Suprapubic skin (tissue), 4 donors: ENCODE results near the gene B3GALT5. TPM values are rescaled to one million over a fixed set of nuclear protein-coding genes. Genes with fewer than 3 reads are reported as not detected.

Source experiments
- DNase-seq, 2 donors: peaks; one replicate each; pipeline ENCODE4 v3.0.0-alpha.2; 2019; ENCODE audit warnings: low spot score in 2 of 2
- H3K27ac ChIP-seq: fragments of 200-600 bp; sonication (generic); one replicate; pipeline ENCODE4 v1.5.1; 2019
- H3K27me3 ChIP-seq: fragments of 200-600 bp; sonication (generic); one replicate; pipeline ENCODE4 v1.5.1; 2019
- H3K36me3 ChIP-seq: fragments of 200-600 bp; sonication (generic); one replicate; pipeline ENCODE4 v1.5.1; 2019
- H3K4me1 ChIP-seq: fragments of 200-600 bp; sonication (generic); one replicate; pipeline ENCODE4 v1.5.1; 2019
- H3K4me3 ChIP-seq: fragments of 200-600 bp; sonication (generic); one replicate; pipeline ENCODE4 v1.5.1; 2019; ENCODE audit warnings: mild to moderate bottlenecking
- H3K9me3 ChIP-seq: fragments of 200-600 bp; sonication (generic); one replicate; pipeline ENCODE4 v1.5.1; 2019
- CTCF ChIP-seq, 2 donors: fragments of 200-600 bp in 1 of 2; fragments of 450-650 bp in 1 of 2; sonication (generic) in 1 of 2; IDR thresholded peaks; one replicate each; pipeline ENCODE4 v1.5.1; 2016 to 2019; ENCODE audit warnings: antibody characterized with exemption in 2 of 2, mild to moderate bottlenecking in 1 of 2, moderate library complexity in 1 of 2
- EP300 ChIP-seq: sonication (generic); formaldehyde crosslinking; IDR thresholded peaks from one replicate; pipeline ENCODE4 v1.6.1; 2017; ENCODE audit warnings: antibody characterized with exemption
- POLR2A ChIP-seq, 2 donors: fragments of 450-650 bp; IDR thresholded peaks; one replicate each; pipeline ENCODE4 v1.6.1; 2017; ENCODE audit warnings: antibody characterized with exemption in 2 of 2, mild to moderate bottlenecking in 2 of 2, moderate library complexity in 2 of 2
- POLR2AphosphoS5 ChIP-seq, 3 donors: sonication (generic); formaldehyde crosslinking; IDR thresholded peaks; one replicate each; pipeline ENCODE4 v1.6.1; 2017; ENCODE audit warnings: antibody characterized with exemption in 3 of 3
- WGBS: methylation state at CpG from one replicate; pipeline ENCODE4 v1.1.5; 2018; 5-methylcytosine and 5-hydroxymethylcytosine counted together
- total RNA-seq, 4 donors: library from RNA; depleted of rRNA; stranded (reverse); fragments of >200 nt; gene quantifications; one replicate each; pipeline ENCODE4 v1.1.0, GENCODE V29; 2016

B3GALT5 gene
- total RNA-seq: 1 to 10 TPM in 3 of 4 donors, under 1 TPM in 1; 0.89 to 5.9 (median 3.1) TPM

DNA sequence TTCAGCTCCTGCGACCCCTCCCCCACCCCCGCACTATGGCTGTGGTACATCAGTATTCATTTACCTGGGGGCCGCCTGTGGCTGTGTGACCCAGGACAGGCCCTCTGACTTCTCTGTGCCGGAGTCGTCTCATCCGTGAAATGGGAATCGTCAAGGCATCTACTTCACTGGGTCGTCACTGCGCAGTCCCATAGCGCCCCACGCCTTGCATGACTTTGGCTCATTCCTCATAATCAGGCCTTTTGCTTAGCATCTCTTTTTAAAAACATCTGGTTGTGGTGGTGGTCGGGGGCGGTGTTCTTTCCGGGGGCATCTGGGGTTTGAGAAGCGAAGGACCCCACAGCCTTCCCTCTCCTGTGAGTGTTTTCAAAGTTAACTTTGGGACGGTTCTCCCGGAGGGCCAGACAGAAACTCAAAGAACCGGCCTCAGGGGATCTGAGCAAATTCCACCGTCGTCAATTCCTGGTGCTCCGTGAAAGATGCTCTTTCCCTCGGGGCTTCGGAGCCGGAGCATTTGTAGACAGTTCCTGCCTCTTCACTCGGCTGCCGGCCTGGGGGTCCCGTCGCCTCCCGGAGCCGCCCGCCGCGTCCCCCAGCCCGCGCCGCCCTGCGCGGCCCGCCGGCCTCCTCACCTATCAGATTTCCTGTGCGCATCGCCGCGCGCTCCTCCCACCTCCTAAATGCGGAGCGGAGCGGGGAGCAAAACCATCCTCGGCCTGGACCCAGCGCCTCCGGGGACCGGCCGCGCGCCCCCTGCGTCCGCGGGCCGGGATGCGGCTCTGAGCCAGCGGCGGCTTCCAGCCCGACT is at the start of gene B3GALT5:
TSS of gene B3GALT5 (plus strand) at position 708 of the 808 bp plus-strand sequence. CDS start 47,620 bp downstream, outside the sequence.
- Histone ChIP-seq H3K9me3 (no peaks in the 10 kb centered on the region), H3K4me3 (peak within 1 kb of the TSS; percentile 30), H3K36me3 (no peaks in the 10 kb centered on the region), H3K27me3 (peaks cover 44% of the 10 kb centered on the region), H3K4me1 (peaks cover 4% of the 10 kb centered on the region), H3K27ac (no peak within 1 kb of the TSS)
- 15% methylated on average over 18 of the region's 63 CpGs for WGBS
- TF ChIP-seq EP300 (no peak), POLR2A (IDR thresholded peaks at IDR 0.05) (no peak), CTCF (IDR thresholded peaks at IDR 0.05) (no peak), POLR2AphosphoS5 (IDR thresholded peaks at IDR 0.05) (no peak)
- no peak for DNase-seq

DNA sequence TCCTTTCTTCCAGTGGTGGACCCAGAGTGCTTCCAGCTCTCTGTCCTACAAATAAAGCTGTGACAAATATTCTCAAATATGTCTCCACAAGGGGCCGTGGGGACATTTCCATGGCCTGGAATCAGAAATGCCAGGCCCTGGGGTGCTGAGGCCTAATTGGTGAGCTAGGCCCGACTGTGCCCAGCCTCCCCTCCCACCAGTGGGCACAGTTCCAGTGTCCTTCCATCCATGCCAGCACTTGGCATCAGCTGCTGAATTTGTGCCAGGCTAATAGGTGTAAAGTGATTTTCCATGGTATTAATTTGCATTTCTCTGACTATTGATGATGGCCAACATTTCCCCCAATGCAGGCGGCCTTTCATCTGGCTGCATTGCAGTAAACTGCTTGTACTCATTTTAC is 48.5 kb upstream of the B3GALT5 start:
- Histone ChIP-seq H3K9me3 (no peaks in the 10 kb centered on the region), H3K4me3 (no peak overlapping the region), H3K36me3 (no peaks in the 10 kb centered on the region), H3K27ac (no peak overlapping the region), H3K27me3 (no peaks in the 10 kb centered on the region), H3K4me1 (no peaks in the 10 kb centered on the region)
- no peak for DNase-seq
- 61% methylated on average over 3 of the region's 3 CpGs for WGBS
- TF ChIP-seq POLR2AphosphoS5 (IDR thresholded peaks at IDR 0.05) (no peak), EP300 (no peak), CTCF (IDR thresholded peaks at IDR 0.05) (no peak), POLR2A (IDR thresholded peaks at IDR 0.05) (no peak)

DNA sequence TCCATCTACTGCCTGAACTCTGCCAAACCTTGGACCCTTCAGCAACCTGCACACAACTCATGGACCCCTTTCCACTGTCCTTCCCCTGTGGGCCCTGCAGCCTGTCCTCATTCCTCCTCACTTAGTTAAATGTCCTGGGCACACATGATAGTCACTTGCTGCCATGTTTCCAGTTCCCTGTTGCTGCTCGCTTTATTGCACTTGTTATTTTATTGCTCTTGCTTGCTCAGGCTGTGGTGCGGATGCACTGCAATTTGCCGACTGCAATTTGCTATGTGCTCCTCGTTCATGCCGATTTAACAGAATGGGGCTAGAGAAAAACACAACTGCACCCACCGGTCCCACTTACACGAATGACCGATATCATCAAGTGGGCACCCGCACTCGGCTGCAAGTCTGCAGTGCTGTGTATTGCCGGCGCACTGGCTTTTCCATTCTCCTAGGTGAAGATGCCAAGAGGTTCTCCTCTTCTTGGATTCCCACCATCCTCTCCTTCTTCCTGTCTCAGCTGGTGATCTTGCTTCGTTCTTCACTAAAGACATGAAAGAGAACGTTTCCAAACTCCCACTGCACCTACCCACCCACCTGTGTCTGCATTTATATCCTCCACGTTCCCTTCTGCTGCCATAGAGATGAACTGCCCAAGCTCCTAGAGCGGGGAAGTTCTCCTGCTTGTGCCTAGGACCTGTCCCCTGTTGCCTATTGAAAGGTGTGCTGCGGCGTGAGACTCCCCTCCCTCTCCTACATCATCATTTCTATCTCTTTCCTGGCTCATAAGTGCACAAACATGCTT is 45.4 kb upstream of the B3GALT5 start:
- WGBS: 91% methylated on average over 18 of the region's 18 CpGs
- Histone ChIP-seq H3K36me3 (no peaks in the 10 kb centered on the region), H3K9me3 (no peaks in the 10 kb centered on the region), H3K27me3 (no peaks in the 10 kb centered on the region), H3K27ac (no peak overlapping the region), H3K4me3 (no peak overlapping the region), H3K4me1 (no peaks in the 10 kb centered on the region)
- DNase-seq: no peak
- TF ChIP-seq POLR2AphosphoS5 (IDR thresholded peaks at IDR 0.05) (no peak), POLR2A (IDR thresholded peaks at IDR 0.05) (no peak), CTCF (IDR thresholded peaks at IDR 0.05) (no peak), EP300 (no peak)

DNA sequence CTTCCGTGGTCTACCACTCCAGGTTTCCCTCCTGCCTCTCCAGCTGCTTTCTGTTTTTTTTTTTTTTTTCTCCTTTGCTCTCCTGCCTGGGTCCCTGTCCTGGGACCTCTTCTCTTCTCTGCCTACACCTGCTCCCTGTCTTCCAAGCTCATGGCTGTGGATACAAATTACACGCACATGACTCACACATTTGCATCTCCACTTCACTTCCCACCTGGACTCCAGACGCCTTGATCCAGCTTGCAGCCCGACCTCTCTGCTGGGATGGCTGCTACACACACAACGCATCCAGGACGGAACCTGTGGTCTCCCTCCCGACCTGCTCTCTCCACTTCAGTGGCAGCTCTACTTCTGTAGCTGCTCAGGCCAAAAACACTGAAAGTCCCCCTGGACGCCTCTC is 44.4 kb upstream of the B3GALT5 start:
- no peaks in the 10 kb centered on the region for H3K36me3 ChIP-seq
- TF ChIP-seq CTCF (IDR thresholded peaks at IDR 0.05) (no peak), POLR2A (IDR thresholded peaks at IDR 0.05) (no peak), EP300 (no peak), POLR2AphosphoS5 (IDR thresholded peaks at IDR 0.05) (no peak)
- H3K27ac ChIP-seq: no peak overlapping the region
- no peaks in the 10 kb centered on the region for H3K27me3 ChIP-seq
- H3K9me3 ChIP-seq: no peaks in the 10 kb centered on the region
- no peak overlapping the region for H3K4me3 ChIP-seq
- H3K4me1 ChIP-seq: no peaks in the 10 kb centered on the region
- WGBS: 52% methylated on average over 8 of the region's 8 CpGs
- DNase-seq: no peak

DNA sequence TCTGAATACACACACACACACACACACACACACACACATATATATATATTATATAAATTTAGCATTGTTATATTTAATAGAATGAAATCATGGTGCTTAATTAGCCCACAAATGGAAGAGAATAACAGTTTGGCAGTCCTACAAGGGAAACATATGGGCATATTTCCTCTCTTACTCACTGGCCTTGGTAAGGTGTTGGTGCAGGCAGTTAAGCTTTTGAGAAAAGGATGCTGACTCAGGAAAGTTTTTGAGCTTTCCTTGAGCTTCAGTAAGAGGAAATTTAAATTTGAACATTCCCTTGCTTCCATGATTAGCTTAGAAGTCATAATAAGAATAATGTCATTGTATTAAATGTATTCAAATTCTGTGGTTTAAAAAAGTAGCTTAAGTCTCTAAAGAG is 37.0 kb upstream of the B3GALT5 start:
- no peak overlapping the region for H3K4me3 ChIP-seq
- H3K36me3 ChIP-seq: no peaks in the 10 kb centered on the region
- TF ChIP-seq POLR2A (IDR thresholded peaks at IDR 0.05): no peak
- TF ChIP-seq CTCF (IDR thresholded peaks at IDR 0.05): no peak
- TF ChIP-seq EP300: no peak
- TF ChIP-seq POLR2AphosphoS5 (IDR thresholded peaks at IDR 0.05): no peak
- H3K4me1 ChIP-seq: no peaks in the 10 kb centered on the region
- DNase-seq: no peak
- H3K9me3 ChIP-seq: no peaks in the 10 kb centered on the region
- no peak overlapping the region for H3K27ac ChIP-seq
- no peaks in the 10 kb centered on the region for H3K27me3 ChIP-seq
